HG02938 (cell line): ENCODE measurements around the gene SEMA6A.

Experiments used
- ATAC-seq: cut with Tn5 transposase; IDR thresholded peaks from one replicate; pipeline ENCODE4 v1.9.1; 2021; ENCODE audit warnings: mild to moderate bottlenecking, moderate library complexity; ENCODE audit not compliant: unreplicated experiment

SEMA6A gene

GRCh38 chr5:116466727-116467464 is 107.7 kb downstream of the SEMA6A start:
- ATAC-seq = no peak

DNA sequence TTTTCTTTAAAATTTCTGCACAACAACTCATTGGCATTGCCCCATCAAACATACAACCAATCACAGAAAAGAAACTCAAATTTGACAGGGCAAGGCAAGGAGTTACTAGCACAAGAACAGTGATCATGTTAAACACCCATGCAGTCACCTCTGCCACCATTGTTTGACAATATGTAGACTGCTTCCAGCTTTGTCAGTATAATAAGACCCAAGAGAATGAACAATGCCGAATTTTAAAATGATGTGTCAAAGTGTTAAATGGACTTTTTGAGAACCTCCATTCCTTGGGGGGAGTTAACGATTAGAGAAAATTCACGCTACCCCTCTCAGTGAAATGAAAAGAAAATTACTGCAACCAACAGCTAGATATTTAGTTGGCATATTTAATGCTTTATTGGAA is 109.2 kb downstream of the SEMA6A start:
- ATAC-seq = no peak

GRCh38 chr5:116464144-116464708 is 110.4 kb downstream of the SEMA6A start:
- ATAC-seq = no peak

DNA sequence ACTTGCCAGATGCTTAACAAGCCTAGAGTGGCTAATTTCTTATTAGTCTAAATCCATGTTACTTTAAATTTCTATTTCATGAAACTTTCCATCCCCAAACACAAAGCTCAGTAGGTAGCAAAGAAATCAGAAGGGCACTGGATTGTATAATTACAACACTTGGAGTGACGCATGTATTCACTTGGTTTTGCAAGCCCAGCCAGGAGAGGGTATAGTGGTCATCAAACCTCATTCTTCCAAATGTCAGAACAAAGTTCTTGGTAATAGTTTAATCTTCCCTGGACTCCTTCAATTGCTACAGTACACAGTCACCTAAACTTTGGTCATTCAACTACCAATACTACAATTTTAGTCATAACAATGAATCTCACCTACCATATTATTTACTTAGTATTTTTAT is 112.1 kb downstream of the SEMA6A start:
- ATAC-seq = no peak

DNA sequence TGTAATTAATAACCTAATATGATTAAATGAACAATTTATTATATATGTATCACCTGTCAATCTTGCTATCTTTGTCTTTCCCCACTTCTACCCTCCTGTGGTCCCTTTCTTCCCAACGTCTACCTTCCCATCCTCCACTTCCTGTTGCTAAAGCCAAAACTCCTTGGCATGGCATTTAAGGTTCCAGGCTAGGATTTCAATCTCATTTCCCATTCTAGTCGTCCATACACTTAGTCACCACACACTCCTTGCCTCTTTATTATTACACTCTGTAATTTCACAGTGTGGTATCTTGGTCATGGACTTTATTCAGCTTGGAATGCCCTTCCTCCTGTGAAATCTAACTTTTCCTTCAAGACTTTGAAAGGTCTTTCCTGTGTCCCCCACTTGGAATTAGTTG is 115.3 kb downstream of the SEMA6A start:
- no peak for ATAC-seq

- ATAC-seq = no peak
Measured at GRCh38 chr5:116457062-116457461, 117.6 kb downstream of the SEMA6A start.

DNA sequence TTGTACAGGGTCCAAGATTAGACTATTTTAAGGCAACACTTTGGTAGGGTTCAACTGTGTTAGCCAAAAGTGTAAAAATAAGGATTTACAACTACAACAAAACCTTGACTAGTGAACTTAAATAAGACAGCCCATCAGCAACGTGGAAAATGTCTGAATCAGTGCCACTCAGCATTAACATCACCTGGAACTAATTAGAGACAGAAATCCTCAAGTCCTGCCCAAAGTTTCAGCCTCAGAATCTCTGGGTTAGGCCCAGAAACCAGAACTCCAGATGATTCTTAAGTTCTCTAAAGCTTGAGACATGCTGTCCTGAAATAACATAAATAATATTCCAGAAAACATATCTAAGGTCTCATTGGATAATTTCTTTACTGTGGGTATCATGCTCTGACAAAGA is 118.6 kb downstream of the SEMA6A start:
- no peak for ATAC-seq

DNA sequence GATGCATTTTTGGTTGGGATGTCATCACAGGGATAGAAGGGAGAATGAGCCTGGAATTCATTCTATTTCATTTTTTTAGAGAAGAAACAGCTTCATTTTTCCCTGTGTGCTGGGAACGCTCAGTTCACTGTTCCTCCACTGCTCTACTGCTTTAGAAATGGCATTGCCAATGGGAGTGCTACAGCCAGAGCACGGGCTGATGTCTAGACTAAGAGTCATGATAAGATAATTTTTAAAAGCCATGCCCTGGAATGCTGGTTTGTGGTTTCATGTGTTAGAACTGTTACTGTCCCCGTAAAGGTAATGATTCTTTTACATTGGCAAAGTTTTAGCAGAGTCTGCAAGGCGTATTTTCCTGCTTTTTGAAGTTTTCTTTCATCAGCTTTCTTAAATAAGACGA is 119.6 kb downstream of the SEMA6A start:
- no peak for ATAC-seq

- ATAC-seq = peak; percentile 99
Measured at GRCh38 chr5:116454417-116454927, 120.2 kb downstream of the SEMA6A start.

DNA sequence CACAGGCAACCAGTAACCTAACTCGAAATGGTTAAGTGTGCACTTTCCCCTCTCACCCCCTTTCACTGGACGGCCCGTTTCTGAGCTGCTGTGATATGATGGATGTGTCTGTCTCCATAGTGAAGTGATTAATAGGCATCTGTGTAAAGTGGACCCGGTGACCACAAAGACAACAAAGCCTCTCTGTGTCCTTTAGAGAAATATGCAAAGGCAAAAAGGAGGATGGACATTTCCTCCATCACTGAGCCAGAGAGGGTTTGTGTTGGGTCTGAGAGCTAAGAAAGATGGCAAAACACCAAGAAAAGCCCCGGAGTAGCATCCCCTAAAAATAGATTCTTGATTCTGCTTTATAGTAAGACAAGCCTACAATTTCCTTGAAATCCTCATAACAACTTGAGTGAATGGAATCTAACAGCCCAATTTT is 120.6 kb downstream of the SEMA6A start:
- ATAC-seq = no peak

GRCh38 chr5:116452774-116453368 is 121.8 kb downstream of the SEMA6A start:
- no peak for ATAC-seq

GRCh38 chr5:116451905-116452450 is 122.6 kb downstream of the SEMA6A start:
- no peak for ATAC-seq

DNA sequence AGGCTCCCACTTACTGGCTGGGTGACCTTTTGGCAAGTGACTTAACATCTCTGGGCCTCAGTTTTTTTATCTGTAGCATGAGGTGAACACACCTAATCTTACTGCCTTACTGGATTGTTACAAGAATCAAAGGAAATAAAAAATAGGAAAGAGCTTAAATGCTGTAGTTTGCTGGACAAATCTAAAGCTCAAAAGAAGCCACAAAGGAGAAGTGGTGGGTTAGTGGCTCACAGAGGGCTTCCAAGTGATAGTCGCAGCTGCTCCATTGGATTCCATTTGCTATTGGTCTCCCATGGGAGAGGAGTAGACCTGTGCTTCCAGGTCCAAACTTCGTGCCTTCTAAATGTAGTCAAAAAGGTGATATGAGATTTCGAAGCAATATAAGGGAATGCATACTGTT is 123.6 kb downstream of the SEMA6A start:
- ATAC-seq = no peak

DNA sequence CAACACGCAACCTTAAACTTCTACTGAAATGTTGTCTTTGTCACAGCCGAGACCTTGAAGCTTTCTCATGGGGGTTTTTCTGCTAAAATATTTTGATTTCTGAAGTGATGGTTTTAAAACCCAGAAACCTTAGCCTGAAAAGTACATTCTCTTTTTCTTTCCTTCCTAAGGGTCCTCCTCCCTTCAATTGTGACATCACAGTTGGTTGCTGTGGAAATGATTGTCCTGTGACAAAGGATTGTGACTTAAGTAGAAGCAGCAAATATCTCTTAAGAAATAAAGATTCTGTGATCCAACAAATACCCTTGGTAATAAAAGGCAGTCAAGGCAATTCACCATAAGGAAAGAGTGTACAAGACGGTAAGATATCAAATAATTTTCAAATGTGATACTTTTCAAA is 125.2 kb downstream of the SEMA6A start:
- ATAC-seq = no peak

DNA sequence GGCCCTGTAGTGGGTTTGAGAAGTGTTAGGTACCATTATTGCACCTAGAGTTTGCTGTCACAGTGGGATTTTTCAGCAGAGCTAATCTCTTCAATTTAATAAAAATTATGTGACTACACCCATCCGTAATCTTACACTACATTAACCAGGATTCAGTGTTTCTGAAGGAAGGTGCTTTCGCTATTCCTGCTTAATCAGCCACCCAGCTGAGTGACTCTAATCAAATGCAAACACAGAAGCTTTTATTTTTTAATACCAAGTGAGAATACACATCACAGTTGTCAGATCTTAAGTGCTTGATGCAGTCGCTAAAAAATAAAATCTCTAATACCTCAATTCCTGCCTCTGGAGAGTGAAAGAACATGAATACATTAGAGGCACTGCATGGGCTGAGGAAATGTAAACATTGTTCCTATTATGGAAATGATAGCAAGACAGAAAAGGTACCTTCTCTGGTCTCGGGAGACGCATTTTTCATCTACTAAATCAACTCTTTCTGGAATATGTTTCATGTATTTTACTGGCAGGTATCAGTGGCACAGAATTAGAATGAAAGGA is 125.7 kb downstream of the SEMA6A start:
- ATAC-seq = no peak

DNA sequence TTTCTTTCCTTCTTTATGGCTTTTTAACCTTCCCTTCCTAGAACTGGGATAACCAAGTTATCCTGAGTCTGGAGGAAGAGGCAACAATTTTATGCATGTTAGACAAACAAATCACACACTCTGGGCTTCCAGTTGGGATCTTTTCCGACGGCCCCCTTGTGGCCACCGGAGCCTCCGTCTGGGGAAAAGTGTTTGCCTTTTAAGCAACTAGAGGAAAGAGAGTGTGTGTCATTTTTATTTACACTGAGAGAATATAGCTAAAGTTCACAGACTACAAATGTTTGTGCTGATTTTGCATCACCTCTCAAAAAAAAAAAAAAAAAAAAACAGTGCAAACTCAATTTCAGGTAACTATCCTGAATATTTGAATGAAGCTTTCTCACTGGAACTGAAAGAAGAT is 126.2 kb downstream of the SEMA6A start:
- ATAC-seq = no peak

DNA sequence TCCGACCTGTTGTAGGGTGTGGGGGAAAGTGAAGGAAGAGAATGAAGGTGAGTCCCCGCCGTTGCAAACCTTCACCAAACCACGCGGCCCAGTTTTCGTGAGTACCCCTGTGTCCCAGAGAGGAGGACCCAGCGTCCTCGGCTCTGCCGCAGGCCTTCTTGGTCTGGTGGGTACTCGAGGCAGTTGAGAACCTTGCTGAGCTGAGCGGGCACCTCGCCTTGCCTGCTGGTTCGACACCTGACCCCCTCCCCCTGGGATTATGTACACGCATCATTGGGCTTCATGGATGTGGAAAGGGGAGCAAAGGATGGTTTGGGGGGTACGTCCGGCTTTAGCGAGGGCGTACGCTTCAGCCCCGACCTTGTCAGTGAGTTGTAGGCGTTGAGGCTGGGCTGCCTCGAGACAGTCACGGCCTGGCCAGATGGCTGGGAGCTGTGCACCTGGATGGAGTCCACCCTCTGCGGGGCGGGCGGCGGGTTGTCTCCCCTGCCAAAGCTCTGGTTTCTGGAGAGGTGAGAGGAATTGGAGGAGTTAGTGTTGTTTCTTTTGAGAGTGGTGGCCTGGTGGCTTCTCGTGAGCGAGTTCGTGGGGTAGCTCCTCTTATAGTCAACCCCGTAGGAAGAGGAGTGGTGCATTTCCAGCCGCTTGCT is 128.1 kb downstream of the SEMA6A start:
- no peak for ATAC-seq

GRCh38 chr5:116445311-116445710 is 129.3 kb downstream of the SEMA6A start:
- ATAC-seq = no peak

GRCh38 chr5:116444373-116445295 is 130.0 kb downstream of the SEMA6A start:
- no peak for ATAC-seq

GRCh38 chr5:116442931-116443551 is 131.6 kb downstream of the SEMA6A start:
- no peak for ATAC-seq
